Measurements from ENCODE around the gene USF2.
A peak's percentile ranks its signal among the peaks of the same experiment; 100 is the strongest.

The USF2 gene

GRCh38 chr19:35265126-35265899 lies 3.4 kb upstream of the USF2 start:
- no peak for FAIRE-seq
- no peak for DNase-seq (ENCODE audit: low spot score)

- no peak for DNase-seq (ENCODE audit: low spot score)
- no peak for FAIRE-seq
These were observed 2.8 kb upstream of the USF2 start for GRCh38 chr19:35265900-35266519.

DNA sequence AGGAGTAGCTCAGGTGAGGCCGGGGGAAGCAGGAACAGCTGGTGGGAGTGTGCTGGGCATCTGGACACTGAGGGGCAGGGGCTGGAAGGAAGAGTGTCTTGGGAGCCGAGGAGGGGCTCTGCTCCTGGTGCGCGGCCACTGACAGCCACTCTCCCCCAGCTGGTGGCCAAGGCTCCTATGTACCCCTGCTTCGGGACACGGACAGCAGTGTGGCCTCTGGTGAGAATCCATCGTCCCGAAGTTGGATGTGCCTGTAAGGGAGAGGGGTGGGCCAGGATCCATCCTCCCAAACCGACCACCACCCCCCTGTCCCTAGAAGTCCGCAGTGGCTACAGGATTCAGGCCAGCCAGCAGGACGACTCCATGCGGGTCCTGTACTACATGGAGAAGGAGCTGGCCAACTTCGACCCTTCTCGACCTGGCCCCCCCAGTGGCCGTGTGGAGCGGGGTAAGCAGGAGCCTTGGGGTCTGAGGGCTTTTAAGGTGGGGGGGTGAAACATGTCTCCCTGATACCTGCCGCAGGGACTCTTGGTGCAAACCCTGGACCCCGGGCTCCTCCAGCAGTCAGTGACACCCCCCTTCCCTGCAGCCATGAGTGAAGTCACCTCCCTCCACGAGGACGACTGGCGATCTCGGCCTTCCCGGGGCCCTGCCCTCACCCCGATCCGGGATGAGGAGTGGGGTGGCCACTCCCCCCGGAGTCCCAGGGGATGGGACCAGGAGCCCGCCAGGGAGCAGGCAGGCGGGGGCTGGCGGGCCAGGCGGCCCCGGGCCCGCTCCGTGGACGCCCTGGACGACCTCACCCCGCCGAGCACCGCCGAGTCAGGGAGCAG lies 2.0 kb upstream of the USF2 start:
- no peak for FAIRE-seq
- peak; percentile 31 for DNase-seq (ENCODE audit: low spot score)

DNA sequence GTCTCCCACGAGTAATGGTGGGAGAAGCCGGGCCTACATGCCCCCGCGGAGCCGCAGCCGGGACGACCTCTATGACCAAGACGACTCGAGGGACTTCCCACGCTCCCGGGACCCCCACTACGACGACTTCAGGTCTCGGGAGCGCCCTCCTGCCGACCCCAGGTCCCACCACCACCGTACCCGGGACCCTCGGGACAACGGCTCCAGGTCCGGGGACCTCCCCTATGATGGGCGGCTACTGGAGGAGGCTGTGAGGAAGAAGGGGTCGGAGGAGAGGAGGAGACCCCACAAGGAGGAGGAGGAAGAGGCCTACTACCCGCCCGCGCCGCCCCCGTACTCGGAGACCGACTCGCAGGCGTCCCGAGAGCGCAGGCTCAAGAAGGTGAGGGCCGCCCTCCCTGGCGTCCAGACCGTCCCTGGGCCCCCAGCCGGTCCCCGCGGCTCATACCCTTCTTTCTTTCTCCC lies 1.4 kb upstream of the USF2 start:
- peak; percentile 36 for DNase-seq (ENCODE audit: low spot score)
- FAIRE-seq: no peak

DNA sequence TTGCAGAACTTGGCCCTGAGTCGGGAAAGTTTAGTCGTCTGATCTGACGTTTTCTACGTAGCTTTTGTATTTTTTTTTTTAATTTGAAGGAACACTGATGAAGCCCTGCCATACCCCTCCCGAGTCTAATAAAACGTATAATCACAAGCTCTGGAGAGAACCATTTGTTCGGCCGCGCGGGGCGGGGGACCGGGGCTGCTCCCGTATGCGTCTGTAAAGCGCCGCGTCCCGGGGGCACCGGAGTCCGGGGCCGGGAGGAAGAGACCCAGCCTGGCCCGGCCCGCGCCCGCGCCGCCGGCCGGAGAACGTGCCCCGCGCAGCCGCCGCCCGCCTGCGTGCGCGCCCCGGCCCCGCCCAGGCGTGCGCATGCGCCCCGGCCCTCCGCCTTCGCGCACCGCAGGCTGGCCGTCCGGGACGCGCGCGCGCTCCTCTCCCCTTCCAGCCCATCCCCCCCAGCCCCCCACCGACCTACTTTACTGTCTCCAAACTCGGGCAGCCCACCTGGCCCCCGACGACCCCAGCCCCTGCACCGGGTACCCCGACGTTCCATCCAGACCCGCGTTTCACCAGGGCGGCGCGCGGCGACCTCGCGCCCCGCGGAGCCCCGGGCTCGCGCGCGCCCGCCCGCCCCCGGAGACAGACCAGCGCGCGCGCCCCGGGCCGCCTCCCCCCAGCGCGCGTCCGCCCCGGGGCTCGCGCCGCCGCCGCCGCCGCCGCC lies 785 bp upstream of the USF2 start:
- peak; percentile 59 for FAIRE-seq
- DNase-seq (ENCODE audit: low spot score): peak; percentile 97

DNA sequence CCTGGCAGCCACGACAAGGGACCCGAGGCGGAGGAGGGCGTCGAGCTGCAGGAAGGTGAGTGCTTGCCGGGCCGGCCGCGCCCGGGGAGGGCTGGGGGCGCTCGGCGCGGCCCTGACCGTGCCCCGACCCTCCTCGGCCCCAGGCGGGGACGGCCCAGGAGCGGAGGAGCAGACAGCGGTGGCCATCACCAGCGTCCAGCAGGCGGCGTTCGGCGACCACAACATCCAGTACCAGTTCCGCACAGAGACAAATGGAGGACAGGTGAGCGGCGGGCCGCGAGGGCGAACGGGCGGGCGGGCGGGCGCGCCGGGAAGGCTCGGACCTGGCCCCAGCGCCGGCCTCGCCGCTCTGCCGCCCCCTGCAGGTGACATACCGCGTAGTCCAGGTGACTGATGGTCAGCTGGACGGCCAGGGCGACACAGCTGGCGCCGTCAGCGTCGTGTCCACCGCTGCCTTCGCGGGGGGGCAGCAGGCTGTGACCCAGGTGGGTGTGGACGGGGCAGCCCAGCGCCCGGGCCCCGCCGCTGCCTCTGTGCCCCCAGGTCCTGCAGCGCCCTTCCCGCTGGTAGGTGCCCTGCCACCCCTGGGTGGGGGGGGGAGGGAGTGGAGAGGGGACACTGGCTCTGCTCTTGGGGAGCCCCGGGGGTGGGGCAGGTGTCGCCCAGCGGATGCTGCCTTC lies 816 bp downstream of the USF2 start:
- FAIRE-seq: peak; percentile 79

DNA sequence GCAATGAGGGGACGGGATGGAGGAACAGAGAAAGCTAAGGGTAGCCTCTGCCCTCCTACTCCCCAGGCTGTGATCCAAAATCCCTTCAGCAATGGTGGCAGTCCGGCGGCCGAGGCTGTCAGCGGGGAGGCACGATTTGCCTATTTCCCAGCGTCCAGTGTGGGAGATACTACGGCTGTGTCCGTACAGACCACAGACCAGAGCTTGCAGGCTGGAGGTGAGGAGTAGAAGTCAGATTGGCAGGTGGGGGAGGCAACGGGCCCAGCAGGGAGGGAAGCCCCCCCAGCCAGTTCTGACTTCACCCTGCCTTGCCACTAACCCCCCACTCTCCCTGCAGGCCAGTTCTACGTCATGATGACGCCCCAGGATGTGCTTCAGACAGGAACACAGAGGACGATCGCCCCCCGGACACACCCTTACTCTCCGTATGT lies 1.6 kb downstream of the USF2 start:
- FAIRE-seq: no peak

More for the DNA sequence above, 816 bp downstream of the USF2 start:
- DNase-seq (ENCODE audit: low spot score): peak; percentile 89

GRCh38 chr19:35271546-35271945 lies 2.8 kb downstream of the USF2 start:
- DNase-seq (ENCODE audit: low spot score) (no peak), FAIRE-seq (no peak)

More for the DNA sequence above, 1.6 kb downstream of the USF2 start:
- no peak for DNase-seq (ENCODE audit: low spot score)

- DNase-seq (ENCODE audit: low spot score) (no peak), FAIRE-seq (no peak)
These were observed 3.5 kb downstream of the USF2 start for GRCh38 chr19:35272122-35272719.

DNA sequence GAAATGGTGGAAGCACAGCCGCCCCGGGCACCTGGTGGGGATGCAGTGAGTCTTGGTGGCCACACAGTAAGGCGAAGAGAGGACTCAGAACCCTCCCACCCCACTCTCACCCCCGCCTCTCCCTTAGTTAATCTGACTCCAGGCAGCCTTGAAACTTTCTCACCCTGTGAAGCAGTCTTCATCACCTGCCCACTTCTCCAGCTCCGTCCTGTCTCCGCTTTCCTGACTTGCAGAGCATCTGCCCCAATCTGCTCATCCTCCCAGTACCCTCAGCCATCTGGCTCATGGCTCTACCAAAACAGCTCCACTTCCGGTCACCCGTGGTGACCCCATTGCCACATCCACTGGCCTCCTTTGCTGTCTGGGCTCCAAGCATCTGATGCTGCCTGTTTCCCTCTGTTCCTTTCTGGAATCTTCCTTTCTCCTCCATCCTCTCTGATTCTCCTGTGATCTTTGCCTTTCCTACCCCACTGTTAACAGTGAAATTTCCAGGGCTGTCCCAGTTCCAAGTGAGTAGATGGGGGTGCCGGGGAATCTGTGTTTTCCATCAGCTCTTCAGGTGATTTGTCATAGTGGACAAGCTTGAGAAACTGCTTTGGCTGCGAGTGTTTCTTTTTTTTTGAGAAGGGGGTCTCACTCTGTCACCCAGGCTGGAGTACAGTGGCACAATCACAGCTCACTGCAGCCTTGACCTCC lies 4.3 kb downstream of the USF2 start:
- FAIRE-seq: no peak

DNA sequence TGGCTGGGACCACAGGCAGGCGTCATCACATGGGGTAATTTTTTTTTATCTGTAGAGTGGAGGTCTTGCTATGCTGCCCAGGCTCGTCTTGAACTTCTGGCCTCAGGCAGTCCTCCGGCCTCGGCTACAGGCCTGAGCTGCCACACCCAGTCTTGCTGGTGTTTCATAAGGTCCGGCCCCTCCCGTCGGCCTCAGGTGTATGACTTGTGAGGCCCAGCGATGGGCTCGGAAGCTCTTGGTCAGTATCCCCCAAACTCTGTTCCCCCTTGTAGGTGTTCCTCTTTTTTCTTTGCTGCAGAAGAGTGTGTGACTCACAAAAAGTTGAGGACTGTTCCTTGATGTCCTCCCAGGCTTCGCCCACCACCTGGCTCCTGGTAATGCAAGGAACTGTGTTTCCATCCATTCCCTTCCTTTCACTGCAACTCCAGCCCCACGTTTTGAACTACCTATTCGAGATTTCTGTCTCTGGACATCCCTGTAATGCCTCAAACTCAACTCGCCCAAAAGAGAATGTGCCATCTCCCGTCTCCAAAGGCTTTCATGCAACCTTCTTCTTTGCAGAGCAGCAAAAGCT lies 5.0 kb downstream of the USF2 start:
- FAIRE-seq (no peak), DNase-seq (ENCODE audit: low spot score) (no peak)

More for the DNA sequence above, 4.3 kb downstream of the USF2 start:
- no peak for DNase-seq (ENCODE audit: low spot score)

GRCh38 chr19:35274323-35274722 lies 5.6 kb downstream of the USF2 start:
- DNase-seq (ENCODE audit: low spot score): no peak
- no peak for FAIRE-seq

GRCh38 chr19:35276706-35277281 lies 8.0 kb downstream of the USF2 start:
- FAIRE-seq (no peak), DNase-seq (ENCODE audit: low spot score) (no peak)

GRCh38 chr19:35278578-35279284 lies 10.0 kb downstream of the USF2 start:
- DNase-seq (ENCODE audit: low spot score) (no peak), FAIRE-seq (no peak)

DNA sequence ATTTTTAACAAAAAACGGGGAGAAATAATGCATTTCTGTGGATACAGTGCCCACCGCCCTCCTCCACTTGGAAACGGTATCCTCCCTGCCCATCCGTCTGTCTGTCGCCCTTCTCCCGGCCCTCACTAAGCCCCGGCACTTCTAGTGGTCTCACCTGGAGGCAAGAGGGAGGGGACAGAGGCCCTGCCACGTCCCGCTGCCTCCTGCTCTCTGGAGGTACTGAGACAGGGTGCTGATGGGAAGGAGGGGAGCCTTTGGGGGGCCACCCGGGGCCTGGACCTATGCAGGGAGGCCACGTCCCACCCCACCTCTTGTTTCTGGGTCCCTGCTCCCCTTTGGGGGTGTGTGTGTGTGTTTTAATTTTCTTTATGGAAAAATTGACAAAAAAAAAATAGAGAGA lies 10.6 kb downstream of the USF2 start:
- DNase-seq (ENCODE audit: low spot score): no peak
- FAIRE-seq: no peak

DNA sequence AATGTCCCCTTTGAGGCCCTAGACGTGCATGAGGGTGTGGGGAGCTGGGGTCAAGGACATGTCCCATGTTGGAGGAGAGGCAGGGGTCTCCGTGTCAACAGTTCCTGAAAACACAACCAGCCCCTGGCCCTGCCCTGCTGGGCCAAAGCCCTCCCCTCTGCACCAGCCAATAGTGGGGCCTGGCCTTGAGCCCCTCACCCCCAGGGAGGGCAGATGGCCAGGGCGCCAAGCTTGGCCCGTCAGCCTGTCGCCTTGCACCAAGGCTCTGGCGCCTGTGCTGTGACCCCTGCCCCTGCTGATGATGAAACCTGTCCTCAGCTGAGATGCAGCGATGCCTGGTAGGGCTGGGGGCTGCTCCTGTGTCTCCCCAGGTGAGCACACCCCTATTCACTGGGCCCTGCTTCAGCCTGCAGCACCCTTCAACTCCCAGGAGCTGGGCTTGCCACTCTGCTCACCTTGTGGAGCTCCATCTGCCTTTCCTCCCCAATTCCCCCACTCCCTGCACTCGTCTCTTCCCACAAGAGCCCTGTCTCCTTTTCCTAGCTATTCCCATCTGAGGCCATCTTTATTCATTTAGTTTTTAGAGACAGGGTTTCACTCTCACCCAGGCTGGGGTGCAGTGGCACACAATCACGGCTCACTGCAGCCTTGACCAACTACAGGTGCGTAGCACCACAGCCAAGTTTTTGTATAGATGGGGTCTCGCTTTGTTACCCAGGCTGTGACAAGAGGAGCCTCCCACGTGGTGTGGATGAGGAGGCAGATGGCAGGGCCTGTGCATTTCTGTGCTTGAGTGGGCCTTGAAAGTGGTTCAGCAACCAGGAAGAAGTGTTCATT lies 11.4 kb downstream of the USF2 start:
- no peak for DNase-seq (ENCODE audit: low spot score)
- no peak for FAIRE-seq

DNA sequence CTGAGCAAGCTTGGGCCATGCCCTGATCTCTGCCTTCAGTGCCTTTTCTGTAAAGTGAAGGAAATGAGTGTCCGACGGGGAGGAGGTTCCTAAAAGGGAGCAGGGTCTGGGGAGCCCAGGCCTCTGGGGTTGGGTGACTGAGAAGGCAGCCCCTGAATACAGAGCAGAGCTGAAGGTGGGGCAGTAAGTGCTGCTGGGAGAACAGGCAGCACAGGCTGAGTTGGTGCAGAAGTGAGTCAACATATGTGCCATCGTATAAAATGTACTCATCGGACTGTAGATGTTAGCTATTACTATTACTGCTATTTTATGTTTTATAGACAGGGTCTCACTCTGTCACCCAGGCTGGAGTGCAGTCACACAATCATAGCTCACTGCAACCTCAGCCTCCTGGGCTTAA lies 12.5 kb downstream of the USF2 start:
- FAIRE-seq (no peak), DNase-seq (ENCODE audit: low spot score) (no peak)

Data from urothelium cell line (cell line).